Right cardiac atrium (tissue), 5 donors: ENCODE measurements around the gene TNFRSF1A. TPM values are rescaled to one million over a fixed set of nuclear protein-coding genes. Genes with fewer than 3 reads are reported as not detected.

ENCODE experiments used
- ATAC-seq, 2 donors: fragments of 200-7000 bp; cut with Tn5 transposase; one replicate each; pipeline versions ENCODE4 v1.8.0 to v1.9.1; 2020; ENCODE audit warnings: moderate library complexity in 2 of 2, mild to moderate bottlenecking in 1 of 2
- DNase-seq, 3 donors: peaks; one replicate each; pipeline ENCODE4 v3.0.0-alpha.2; 2020
- H3K27ac ChIP-seq: one replicate; pipeline ENCODE4 v1.5.1; 2013; ENCODE audit warnings: mild to moderate bottlenecking, low read length, control low read depth, moderate library complexity
- H3K27me3 ChIP-seq: one replicate; pipeline ENCODE4 v1.6.1; 2013; ENCODE audit not compliant: control insufficient read depth, insufficient read depth
- H3K4me1 ChIP-seq: one replicate; pipeline ENCODE4 v1.6.1; 2013; ENCODE audit warnings: low read length; ENCODE audit not compliant: control insufficient read depth, insufficient read depth
- H3K4me3 ChIP-seq: one replicate; pipeline ENCODE4 v1.5.1; 2013; ENCODE audit warnings: low read length, control low read depth
- H3K9me3 ChIP-seq: one replicate; pipeline ENCODE4 v1.6.1; 2013; ENCODE audit warnings: low read length; ENCODE audit not compliant: control insufficient read depth
- WGBS: extraction: QIAGEN DNeasy Blood & Tissue Kit; methylation state at CpG from one replicate; pipeline ENCODE4 v1.1.7; 2013; 5-methylcytosine and 5-hydroxymethylcytosine counted together
- intact Hi-C, 4 donors: fragments of 100-400 bp; cut with DNase I; formaldehyde crosslinking; loops; one replicate each; pipeline versions ENCODE4 v1.11.0 to v1.14.0; 2022 to 2023
- polyA plus RNA-seq: library from polyadenylated mRNA; stranded (reverse); fragments of 200-250 nt; gene quantifications from one replicate; pipeline ENCODE4 v1.2.3, GENCODE V29; 2013
- total RNA-seq, 4 donors: library from RNA; stranded (reverse); fragmentation: NEBNext Ultra II Directional; extraction: Animal tissue kit (Norgen Biotek cat#: 25700); gene quantifications; one replicate each; pipeline ENCODE4 v1.2.1, GENCODE V29; 2021
- donor health status: healthy with polysubstance abuse.
- donor health status: DM: no; HTN: yes; CAD: no.
- donor health status: DM: no; HTN: no; CAD: no.
- donor health status: DM: no; HTN: yes; CAD: no; lungs with severe emphysema.
- donor health status: DM: yes; HTN: yes; CAD: no.

TNFRSF1A gene
- total and polyA plus RNA-seq, 5 donors: 41.3 to 103 (median 75.0) TPM

DNA sequence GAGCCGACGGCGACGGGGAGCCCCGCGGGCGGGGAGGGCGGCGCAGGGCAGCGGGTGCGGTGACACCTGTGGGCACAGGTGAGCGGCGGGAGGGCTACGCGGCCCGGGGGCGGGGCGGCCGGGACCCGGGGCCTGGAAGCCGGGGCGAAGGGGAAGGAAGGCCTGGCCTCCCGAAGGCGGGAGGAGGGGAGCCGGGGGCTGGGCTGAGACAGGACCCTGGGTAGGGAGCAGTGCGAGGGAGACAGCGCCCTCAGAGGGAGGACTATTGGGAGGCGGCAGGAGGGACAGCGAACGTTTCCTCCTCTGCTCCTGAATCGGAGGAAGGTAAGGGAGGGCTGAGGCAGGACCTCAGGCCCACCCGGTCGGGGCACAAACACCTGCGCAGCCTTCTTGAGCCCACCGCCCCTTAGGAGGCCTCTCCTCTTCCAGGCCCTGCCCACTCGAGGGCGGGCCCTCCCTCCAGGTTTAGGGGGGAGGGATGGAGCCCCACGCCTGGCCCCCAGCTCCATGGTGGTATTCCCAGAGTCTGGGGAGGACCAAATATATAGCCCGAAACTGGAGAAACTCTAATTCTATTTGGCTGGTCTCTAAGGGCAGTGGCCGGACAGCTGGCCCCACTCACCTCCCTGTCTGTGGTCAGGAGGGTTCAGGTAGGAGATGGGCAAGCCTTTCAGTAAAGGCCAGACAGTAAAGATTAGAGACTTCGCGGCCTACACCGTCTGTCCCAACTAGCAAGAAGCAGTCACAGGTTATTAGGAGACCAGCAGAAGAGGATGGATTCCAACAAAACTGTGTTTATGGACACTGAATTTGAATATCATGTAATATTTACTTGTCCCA lies 30.9 kb downstream of the TNFRSF1A start:
- H3K9me3 ChIP-seq: no peaks in the 10 kb centered on the region
- H3K4me1 ChIP-seq: no peaks in the 10 kb centered on the region
- no peaks in the 10 kb centered on the region for H3K27me3 ChIP-seq
- DNase-seq (peak in 1 of 3 donors; percentile 57), ATAC-seq (no peak)
- peak overlapping the region; percentile 27 for H3K4me3 ChIP-seq
- 28% methylated on average over 43 of the region's 43 CpGs for WGBS
- no peak overlapping the region for H3K27ac ChIP-seq
- intact Hi-C loops: no loop called here

DNA sequence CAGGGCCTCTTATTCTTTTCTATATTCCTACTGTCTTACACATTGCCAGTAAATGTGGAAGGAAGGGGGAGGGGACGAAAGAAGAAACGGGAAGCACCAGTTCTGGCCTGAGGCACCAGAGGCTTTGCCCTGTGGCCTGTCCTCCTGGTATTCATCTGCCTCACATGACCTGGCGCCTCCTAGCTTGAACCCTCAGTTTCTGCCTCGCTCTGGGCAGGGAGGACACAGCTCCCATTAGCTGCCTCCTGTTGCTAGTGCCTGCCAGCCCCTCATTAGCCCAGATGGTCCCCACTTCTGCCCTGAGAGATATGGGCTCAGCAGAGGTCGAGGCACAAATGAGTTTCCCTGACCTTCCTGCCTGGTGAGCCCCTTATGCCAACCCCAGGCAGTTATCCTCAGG lies 34.3 kb downstream of the TNFRSF1A start:
- intact Hi-C loops: no loop called here
- no peak overlapping the region for H3K27ac ChIP-seq
- 65% methylated on average over 5 of the region's 5 CpGs for WGBS
- no peak for ATAC-seq
- H3K9me3 ChIP-seq: no peaks in the 10 kb centered on the region
- H3K4me1 ChIP-seq: no peaks in the 10 kb centered on the region
- H3K4me3 ChIP-seq: no peak overlapping the region
- DNase-seq: no peak
- no peaks in the 10 kb centered on the region for H3K27me3 ChIP-seq

DNA sequence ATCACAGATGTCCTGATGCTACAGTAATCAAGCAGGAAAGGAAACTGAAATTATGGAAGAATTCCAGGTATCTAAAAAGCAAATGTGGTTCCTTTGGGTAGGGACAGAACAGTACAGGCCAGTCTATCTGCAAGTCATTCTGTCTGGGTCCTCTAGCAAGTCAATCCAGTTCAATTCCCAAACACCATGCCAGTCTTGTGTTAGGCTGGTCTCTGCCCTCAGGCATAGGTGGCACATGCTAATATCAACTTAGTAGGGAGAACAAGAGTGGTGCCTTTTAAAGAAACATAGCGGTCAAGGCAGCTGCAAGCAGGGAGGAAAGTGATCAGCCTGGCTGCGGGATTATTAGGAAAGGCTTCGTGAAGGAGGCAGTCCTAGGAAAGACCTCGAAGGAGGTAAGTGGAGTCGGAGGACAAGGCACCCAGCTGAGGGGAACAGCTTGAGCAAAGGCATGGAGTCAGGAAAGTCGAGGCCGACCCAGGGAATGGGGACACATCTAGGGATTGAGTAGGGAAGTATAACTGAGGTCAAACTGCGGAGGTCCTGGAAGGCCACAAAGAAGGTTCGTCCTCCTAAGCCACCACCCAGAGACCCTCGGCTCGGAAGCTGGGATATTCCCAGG lies 35.2 kb downstream of the TNFRSF1A start:
- WGBS: 93% methylated on average over 11 of the region's 11 CpGs
- Histone ChIP-seq H3K4me3 (no peak overlapping the region), H3K9me3 (no peaks in the 10 kb centered on the region), H3K27ac (no peak overlapping the region), H3K27me3 (no peaks in the 10 kb centered on the region), H3K4me1 (no peaks in the 10 kb centered on the region)
- intact Hi-C loops: no loop called here
- DNase-seq (no peak), ATAC-seq (no peak)

DNA sequence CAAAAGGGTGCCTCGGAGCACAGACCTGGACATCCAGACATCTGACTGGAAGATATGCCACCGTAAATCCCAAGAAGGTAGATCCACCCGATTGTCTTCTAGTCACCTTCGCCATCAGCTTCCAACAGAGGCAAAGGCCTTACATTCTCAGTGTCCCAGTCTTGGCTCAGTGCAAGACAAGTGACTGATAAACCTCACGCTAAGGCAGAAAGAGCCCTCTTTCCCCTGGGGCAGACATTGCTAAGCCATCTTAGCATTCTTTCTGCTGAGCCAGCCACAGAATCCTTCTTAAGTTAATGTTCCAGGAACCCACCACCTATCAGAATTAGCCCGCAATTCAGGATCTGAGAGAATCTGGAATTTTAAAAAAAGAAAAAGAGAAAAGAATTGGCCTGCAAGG lies 35.7 kb downstream of the TNFRSF1A start:
- ATAC-seq: no peak
- DNase-seq: no peak
- intact Hi-C loops: no loop called here
- WGBS: 84% methylated on average over 6 of the region's 6 CpGs
- Histone ChIP-seq H3K27me3 (no peaks in the 10 kb centered on the region), H3K4me1 (no peaks in the 10 kb centered on the region), H3K9me3 (no peaks in the 10 kb centered on the region), H3K27ac (no peak overlapping the region), H3K4me3 (no peak overlapping the region)

DNA sequence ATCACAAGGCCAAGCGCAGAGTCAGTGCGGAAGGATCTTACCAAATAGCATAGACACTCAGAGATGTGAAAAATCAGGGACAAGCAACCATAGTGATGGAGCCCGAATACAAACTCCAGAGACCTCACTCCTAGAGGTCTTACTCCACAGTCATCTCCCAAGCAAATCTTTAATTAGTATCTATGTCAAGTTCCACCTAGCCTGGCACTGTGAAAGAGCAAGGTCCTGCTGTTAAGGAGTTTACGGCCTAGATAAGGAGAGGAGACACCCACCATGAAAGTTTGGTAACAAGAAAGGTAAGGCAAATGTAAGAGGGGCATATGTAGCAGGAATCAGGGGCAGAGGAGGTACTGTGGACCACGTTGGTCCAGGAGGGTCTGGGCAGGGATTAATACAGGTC lies 38.8 kb downstream of the TNFRSF1A start:
- no peak overlapping the region for H3K27ac ChIP-seq
- WGBS: 88% methylated on average over 5 of the region's 5 CpGs
- ATAC-seq: no peak
- no peak for DNase-seq
- H3K9me3 ChIP-seq: no peaks in the 10 kb centered on the region
- H3K27me3 ChIP-seq: no peaks in the 10 kb centered on the region
- no peak overlapping the region for H3K4me3 ChIP-seq
- H3K4me1 ChIP-seq: no peaks in the 10 kb centered on the region
- intact Hi-C loops: no loop called here

DNA sequence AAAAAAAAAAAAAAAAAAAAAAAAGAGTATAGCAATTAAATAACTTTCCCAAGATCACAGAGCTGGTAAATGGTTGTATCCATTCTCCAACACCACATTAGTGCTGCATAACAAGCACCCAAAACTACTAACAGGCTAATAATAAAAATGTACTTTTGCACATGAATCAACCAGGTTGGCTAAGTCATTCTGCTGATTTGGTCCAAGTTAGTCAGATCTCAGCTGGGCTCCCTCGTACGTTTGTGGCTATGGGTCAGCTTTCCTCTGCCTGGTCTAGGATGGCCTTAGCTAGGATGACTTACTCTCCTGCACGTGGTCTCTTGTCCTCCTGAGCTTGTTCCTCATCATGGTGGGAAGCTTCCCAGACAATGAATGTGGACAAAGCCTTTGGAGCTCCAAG lies 39.3 kb downstream of the TNFRSF1A start:
- DNase-seq (no peak), ATAC-seq (no peak)
- 79% methylated on average over 3 of the region's 3 CpGs for WGBS
- H3K4me1 ChIP-seq: no peaks in the 10 kb centered on the region
- H3K4me3 ChIP-seq: no peak overlapping the region
- no peaks in the 10 kb centered on the region for H3K9me3 ChIP-seq
- no peaks in the 10 kb centered on the region for H3K27me3 ChIP-seq
- intact Hi-C loops: no loop called here
- no peak overlapping the region for H3K27ac ChIP-seq

DNA sequence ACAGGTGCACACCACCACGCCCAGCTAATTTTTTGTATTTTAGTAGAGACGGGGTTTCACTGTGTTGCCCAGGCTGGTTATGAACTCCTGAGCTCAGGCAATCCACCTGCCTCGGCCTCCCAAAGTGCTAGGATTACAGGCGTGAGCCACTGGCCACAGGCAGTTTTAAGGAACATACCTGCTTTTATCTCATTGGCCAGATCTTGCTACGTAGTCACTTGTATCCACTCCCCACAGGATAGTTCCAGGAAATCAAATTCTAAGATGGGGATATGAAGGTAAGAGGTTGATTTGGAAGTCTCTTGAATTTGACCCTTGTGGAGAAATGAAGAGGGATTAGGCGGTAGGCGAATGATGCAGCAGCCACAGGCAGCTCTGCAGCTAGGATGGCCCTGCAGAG lies 40.2 kb downstream of the TNFRSF1A start:
- 93% methylated on average over 7 of the region's 7 CpGs for WGBS
- ATAC-seq: no peak

DNA sequence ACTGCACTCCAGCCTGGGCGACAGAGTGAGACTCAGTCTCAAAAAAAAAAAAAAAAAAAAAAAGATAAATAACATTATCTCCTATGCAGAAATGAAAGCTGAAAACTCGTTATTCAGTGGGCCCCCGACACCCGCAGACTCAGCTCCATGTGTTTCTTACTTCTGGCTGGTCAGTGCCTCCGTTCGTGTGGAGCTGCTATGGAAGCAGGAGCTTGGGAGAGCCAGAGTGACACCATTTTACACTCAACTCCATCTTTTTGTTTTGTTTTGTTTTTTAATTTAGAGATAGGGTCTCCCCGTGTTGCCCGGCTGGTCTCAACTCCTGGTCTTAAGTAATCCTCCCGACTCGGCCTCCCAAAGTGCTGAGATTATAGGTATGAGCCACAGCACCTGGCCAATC lies 44.7 kb downstream of the TNFRSF1A start:
- Histone ChIP-seq H3K9me3 (no peaks in the 10 kb centered on the region), H3K27me3 (no peaks in the 10 kb centered on the region), H3K27ac (no peak overlapping the region), H3K4me3 (no peak overlapping the region), H3K4me1 (peaks cover 6% of the 10 kb centered on the region)
- no peak for DNase-seq
- 92% methylated on average over 9 of the region's 10 CpGs for WGBS
- intact Hi-C loops: no loop called here
- ATAC-seq: no peak

More for the DNA sequence above, 40.2 kb downstream of the TNFRSF1A start:
- Histone ChIP-seq H3K9me3 (no peaks in the 10 kb centered on the region), H3K4me1 (no peaks in the 10 kb centered on the region), H3K27me3 (no peaks in the 10 kb centered on the region), H3K27ac (no peak overlapping the region), H3K4me3 (no peak overlapping the region)
- intact Hi-C loops: no loop called here
- DNase-seq: no peak

DNA sequence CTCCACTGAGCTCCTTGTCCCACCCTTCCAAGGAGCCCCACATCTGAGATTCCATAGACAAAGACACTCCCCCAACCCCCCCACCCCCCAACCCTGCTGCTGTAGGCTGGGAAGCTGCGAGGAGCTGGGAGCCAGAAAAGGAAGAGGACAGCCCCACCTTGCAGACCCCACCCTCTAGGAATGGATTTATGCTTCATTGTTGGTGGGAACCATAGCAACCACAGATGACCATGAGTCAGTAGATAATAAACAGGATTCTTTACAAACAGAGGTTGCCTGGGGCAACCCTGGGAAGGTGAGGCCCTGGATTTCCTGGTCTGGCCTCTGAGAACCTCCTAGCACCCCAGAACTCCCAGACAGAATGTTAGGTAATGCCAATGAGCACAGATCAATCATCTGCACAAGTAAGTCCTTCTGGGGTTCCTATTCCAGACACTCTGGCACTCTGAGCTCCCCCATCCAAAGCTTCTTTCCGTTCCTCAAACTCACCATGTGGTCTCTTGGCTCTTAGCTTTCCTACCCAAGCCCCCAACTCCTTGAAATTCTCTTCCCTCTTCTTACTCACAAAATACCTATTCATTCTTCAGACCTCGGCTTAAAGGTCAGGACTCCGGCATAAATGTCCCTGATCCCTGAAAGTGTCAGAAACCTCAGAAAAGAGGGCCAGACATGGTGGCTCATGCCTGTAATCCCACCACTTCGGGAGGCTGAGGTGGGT lies 46.6 kb downstream of the TNFRSF1A start:
- Histone ChIP-seq H3K4me3 (no peak overlapping the region), H3K27me3 (no peaks in the 10 kb centered on the region), H3K9me3 (no peaks in the 10 kb centered on the region), H3K27ac (peak overlapping the region; percentile 74), H3K4me1 (peaks cover 6% of the 10 kb centered on the region)
- ATAC-seq (peak; percentile 87 to 89), DNase-seq (peak in 1 of 3 donors; percentile 51)
- WGBS: 77% methylated on average over 5 of the region's 5 CpGs
- intact Hi-C loops: no loop called here

DNA sequence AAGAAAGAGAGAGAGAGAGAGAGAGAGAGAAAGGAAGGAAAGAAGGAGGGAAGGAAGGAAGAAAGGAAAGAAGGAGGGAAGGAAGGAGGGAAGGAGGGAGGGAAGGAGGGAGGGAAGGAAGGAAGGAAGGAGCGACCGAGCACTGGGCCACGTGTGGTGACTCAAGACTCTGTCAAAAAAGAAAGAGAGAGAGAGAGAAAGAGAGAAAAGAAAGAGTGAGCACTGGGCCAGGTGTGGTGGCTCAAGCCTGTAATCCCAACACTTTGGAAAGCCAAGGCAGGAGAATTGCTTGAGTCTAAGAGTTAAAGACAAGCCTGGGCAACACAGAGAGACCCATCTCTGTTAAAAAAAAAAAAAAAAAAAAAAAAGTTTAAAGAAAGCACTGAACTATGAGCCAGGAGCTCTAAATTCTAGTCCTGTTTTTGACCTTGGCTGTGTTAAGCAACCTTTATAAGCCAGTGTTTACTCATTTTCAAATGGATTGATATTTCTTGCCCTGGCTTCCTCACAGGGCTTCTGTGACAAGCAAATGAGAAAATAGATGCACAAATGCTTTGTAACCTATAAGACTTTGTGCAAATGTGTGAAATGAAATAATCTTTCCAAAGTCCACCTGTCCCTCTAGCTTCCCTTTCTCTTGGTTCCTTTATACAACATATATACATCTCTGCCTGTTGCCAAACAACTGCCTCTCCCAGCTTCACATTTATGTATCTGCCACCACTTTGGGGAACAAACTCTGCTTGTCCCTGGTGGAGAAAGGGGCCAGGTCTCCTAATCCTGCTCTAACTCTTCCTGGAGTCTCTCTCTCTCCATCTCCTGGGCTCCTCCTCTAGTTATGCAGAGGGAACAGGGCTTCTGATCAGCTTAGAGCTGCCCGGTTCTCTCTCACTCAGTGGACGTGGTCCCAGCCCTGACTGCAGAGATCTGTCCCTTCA lies 47.5 kb downstream of the TNFRSF1A start:
- peak in 1 of 2 donors; percentile 36 for ATAC-seq
- no peaks in the 10 kb centered on the region for H3K27me3 ChIP-seq
- H3K4me3 ChIP-seq: no peak overlapping the region
- H3K9me3 ChIP-seq: no peaks in the 10 kb centered on the region
- H3K4me1 ChIP-seq: peaks cover 6% of the 10 kb centered on the region
- 43% methylated on average over 5 of the region's 5 CpGs for WGBS
- intact Hi-C loops: no loop called here
- no peak for DNase-seq
- peak overlapping the region; percentile 74 for H3K27ac ChIP-seq
